GM12878 (cell line): ENCODE results near the gene CD70. TPM values are rescaled to one million over a fixed set of nuclear protein-coding genes. Genes with fewer than 3 reads are reported as not detected.

ENCODE experiments used
- BCL11A ChIP-seq: IDR thresholded peaks from 2 replicates; pipeline ENCODE4 v1.6.1; 2011; ENCODE audit warnings: low read depth, low read length
- BRCA1 ChIP-seq: IDR thresholded peaks from 2 replicates; pipeline ENCODE4 v1.6.1; 2011; ENCODE audit warnings: low read depth, low read length, improper control_type of control experiment
- DPF2 ChIP-seq: fragments of 450-650 bp; IDR thresholded peaks from 2 replicates; pipeline ENCODE4 v1.6.1; 2017; ENCODE audit warnings: mild to moderate bottlenecking
- HDAC2 ChIP-seq: fragments of 200-600 bp; sonication (generic); IDR thresholded peaks from 2 replicates; pipeline ENCODE4 v1.6.1; 2017
- MAX ChIP-seq: IDR thresholded peaks from 2 replicates; pipeline ENCODE4 v1.6.1; 2012; ENCODE audit warnings: low read depth, low read length, improper control_type of control experiment
- MEF2A ChIP-seq: IDR thresholded peaks from 2 replicates; pipeline ENCODE4 v1.6.1; 2011; ENCODE audit warnings: low read depth, mild to moderate bottlenecking, low read length, moderate library complexity; ENCODE audit not compliant: insufficient read depth
- NR2F1 ChIP-seq: fragments of 450-650 bp; conservative IDR thresholded peaks from 2 replicates; pipeline ENCODE4 v1.6.1; 2017; ENCODE audit warnings: mild to moderate bottlenecking
- NRF1 ChIP-seq: conservative IDR thresholded peaks from 2 replicates; pipeline ENCODE4 v1.6.1; 2011; ENCODE audit warnings: mild to moderate bottlenecking, low read depth, low read length, improper control_type of control experiment
- PBX3 ChIP-seq: IDR thresholded peaks from 2 replicates; pipeline ENCODE4 v1.6.1; 2011; ENCODE audit warnings: mild to moderate bottlenecking, low read depth, low read length, moderate library complexity; ENCODE audit not compliant: insufficient replicate concordance
- POLR2AphosphoS2 ChIP-seq: IDR thresholded peaks from 2 replicates; pipeline ENCODE4 v1.6.1; 2011; ENCODE audit warnings: low read depth, mild to moderate bottlenecking, low read length, improper control_type of control experiment, moderate library complexity
- RBBP5 ChIP-seq: fragments of 200-600 bp; sonication (generic); conservative IDR thresholded peaks from 2 replicates; pipeline ENCODE4 v1.6.1; 2016
- SPI1 ChIP-seq: IDR thresholded peaks from 2 replicates; pipeline ENCODE4 v1.6.1; 2011; ENCODE audit warnings: low read depth, mild to moderate bottlenecking, low read length, moderate library complexity, borderline replicate concordance; ENCODE audit not compliant: insufficient read depth
- SREBF2 ChIP-seq: IDR thresholded peaks from 2 replicates; pipeline ENCODE4 v1.6.1; 2012; ENCODE audit warnings: mild to moderate bottlenecking, low read length
- TARDBP ChIP-seq: IDR thresholded peaks from 2 replicates; pipeline ENCODE4 v1.6.1; 2016; ENCODE audit warnings: borderline replicate concordance
- USF2 ChIP-seq: IDR thresholded peaks from 2 replicates; pipeline ENCODE4 v1.6.1; 2011; ENCODE audit warnings: low read depth, low read length, improper control_type of control experiment, borderline replicate concordance
- YBX1 ChIP-seq: fragments of 450-650 bp; IDR thresholded peaks from 2 replicates; pipeline ENCODE4 v1.6.1; 2016; ENCODE audit warnings: antibody characterized with exemption
- ZNF622 ChIP-seq: fragments of 450-650 bp; IDR thresholded peaks from 2 replicates; pipeline ENCODE4 v1.6.1; 2017; ENCODE audit warnings: mild to moderate bottlenecking, inconsistent platforms
- ZNF687 ChIP-seq: fragments of 450-650 bp; IDR thresholded peaks from 2 replicates; pipeline ENCODE4 v1.6.1; 2017; ENCODE audit warnings: mild to moderate bottlenecking, moderate library complexity
- polyA plus RNA-seq, 11 experiments: library from polyadenylated mRNA; depleted of rRNA in 4 of 11; unstranded in 6 of 11; stranded (reverse) in 5 of 11; fragments of >200 nt; fragmentation: Nextera tagmentation in 4 of 11; fragmentation: Illumina TruSeq in 1 of 11; extraction: Ambion mirVana in 4 of 11; extraction: Trizol in 1 of 11; gene quantifications; 1 replicate in 1 of 11; 2 replicates in 10 of 11; pipeline versions ENCODE4 v1.2.1 to v1.2.3, GENCODE V29; 2011 to 2016; ENCODE audit warnings: inconsistent platforms in 2 of 11, missing spikeins in 2 of 11, low read depth in 1 of 11
- total RNA-seq, 4 experiments: library from RNA; depleted of rRNA in 3 of 4; stranded (reverse); fragments of >200 nt in 3 of 4; fragmentation: Illumina TruSeq in 1 of 4; extraction: Trizol in 1 of 4; gene quantifications; 2 replicates each; pipeline versions ENCODE4 v1.2.1 to v1.2.3, GENCODE V29; 2013 to 2021
- TF ChIP-seq, protein P1 (sequence below): IDR thresholded peaks from 2 replicates; pipeline ENCODE4 v1.6.1; 2012; ENCODE audit warnings: low read length, inconsistent platforms
- TF ChIP-seq, protein P2 (sequence below): fragments of 450-650 bp; IDR thresholded peaks from 2 replicates; pipeline ENCODE4 v1.6.1; 2016; ENCODE audit warnings: mild to moderate bottlenecking, moderate library complexity, borderline replicate concordance

Gene CD70
- total and polyA plus RNA-seq, 10 of the 15 experiments (the other 5 are each of a cell fraction or from before 2014, with no cell fraction given): 16.4 to 441 (median 265) TPM

DNA sequence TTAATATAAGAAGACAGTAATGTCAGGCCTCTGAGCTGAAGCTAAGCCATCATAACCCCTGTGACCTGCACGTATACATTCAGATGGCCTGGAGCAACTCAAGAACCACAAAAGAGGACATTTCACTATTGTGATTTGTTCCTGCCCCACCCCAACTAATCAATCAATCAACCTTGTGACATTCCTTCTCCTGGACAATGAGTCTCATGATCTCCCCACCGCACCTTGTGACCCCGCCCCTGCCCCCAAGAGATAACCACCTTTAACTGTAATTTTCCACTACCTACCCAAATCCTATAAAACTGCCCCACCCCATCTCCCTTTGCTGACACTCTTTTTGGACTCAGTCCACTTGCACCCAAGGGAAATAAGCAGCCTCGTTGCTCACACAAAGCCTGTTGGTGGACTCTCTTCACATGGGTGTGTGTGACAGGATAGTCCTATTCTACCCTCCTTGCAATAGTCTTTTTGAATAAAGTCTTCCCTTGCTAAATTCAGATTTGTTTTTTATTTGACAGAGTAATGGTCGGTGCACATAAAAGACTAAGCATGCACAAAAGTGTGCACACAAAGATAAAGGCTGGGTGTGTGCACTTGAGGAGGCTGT is 14.0 kb downstream of the CD70 start (continued):
- TF ChIP-seq NRF1 (no peak), YBX1 (no peak), BCL11A (no peak), PBX3 (peak; percentile 68), NR2F1 (peak; percentile 67), ZNF622 (no peak), TARDBP (no peak), BRCA1 (no peak), USF2 (no peak), POLR2AphosphoS2 (no peak), MAX (no peak), SPI1 (no peak), MEF2A (no peak), ZNF687 (peak; percentile 96), DPF2 (no peak), HDAC2 (0 out of 2 replicates have a peak, but pooled peaks have one; percentile 44), RBBP5 (no peak), SREBF2 (no peak)
- TF ChIP-seq, protein P1, sequence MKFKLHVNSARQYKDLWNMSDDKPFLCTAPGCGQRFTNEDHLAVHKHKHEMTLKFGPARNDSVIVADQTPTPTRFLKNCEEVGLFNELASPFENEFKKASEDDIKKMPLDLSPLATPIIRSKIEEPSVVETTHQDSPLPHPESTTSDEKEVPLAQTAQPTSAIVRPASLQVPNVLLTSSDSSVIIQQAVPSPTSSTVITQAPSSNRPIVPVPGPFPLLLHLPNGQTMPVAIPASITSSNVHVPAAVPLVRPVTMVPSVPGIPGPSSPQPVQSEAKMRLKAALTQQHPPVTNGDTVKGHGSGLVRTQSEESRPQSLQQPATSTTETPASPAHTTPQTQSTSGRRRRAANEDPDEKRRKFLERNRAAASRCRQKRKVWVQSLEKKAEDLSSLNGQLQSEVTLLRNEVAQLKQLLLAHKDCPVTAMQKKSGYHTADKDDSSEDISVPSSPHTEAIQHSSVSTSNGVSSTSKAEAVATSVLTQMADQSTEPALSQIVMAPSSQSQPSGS: no peak
- TF ChIP-seq, protein P2, sequence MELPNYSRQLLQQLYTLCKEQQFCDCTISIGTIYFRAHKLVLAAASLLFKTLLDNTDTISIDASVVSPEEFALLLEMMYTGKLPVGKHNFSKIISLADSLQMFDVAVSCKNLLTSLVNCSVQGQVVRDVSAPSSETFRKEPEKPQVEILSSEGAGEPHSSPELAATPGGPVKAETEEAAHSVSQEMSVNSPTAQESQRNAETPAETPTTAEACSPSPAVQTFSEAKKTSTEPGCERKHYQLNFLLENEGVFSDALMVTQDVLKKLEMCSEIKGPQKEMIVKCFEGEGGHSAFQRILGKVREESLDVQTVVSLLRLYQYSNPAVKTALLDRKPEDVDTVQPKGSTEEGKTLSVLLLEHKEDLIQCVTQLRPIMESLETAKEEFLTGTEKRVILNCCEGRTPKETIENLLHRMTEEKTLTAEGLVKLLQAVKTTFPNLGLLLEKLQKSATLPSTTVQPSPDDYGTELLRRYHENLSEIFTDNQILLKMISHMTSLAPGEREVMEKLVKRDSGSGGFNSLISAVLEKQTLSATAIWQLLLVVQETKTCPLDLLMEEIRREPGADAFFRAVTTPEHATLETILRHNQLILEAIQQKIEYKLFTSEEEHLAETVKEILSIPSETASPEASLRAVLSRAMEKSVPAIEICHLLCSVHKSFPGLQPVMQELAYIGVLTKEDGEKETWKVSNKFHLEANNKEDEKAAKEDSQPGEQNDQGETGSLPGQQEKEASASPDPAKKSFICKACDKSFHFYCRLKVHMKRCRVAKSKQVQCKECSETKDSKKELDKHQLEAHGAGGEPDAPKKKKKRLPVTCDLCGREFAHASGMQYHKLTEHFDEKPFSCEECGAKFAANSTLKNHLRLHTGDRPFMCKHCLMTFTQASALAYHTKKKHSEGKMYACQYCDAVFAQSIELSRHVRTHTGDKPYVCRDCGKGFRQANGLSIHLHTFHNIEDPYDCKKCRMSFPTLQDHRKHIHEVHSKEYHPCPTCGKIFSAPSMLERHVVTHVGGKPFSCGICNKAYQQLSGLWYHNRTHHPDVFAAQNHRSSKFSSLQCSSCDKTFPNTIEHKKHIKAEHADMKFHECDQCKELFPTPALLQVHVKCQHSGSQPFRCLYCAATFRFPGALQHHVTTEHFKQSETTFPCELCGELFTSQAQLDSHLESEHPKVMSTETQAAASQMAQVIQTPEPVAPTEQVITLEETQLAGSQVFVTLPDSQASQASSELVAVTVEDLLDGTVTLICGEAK: peak; percentile 56; the same call in 1 of the 2 replicates
